ENCODE measurements around the gene HNRNPA1L2.

- TF ChIP-seq CTCF (tag by site-specific recombination; IDR thresholded peaks at IDR 0.05): no peak
- no peak for TF ChIP-seq ZNF585B (tag by site-specific recombination; IDR thresholded peaks at IDR 0.05)
- TF ChIP-seq ZBTB10 (tag by site-specific recombination; IDR thresholded peaks at IDR 0.05): no peak
- no peak for TF ChIP-seq ZNF416 (tag by site-specific recombination; IDR thresholded peaks at IDR 0.05)
- TF ChIP-seq ZBTB26 (tag by site-specific recombination; optimal IDR thresholded peaks at IDR 0.05): no peak
- TF ChIP-seq ATF2 (tag by site-specific recombination; IDR thresholded peaks at IDR 0.05; ENCODE audit: low read depth): no peak
- TF ChIP-seq ZNF449 (tag by site-specific recombination; IDR thresholded peaks at IDR 0.05): no peak
- no peak for TF ChIP-seq PRDM10 (tag by site-specific recombination; IDR thresholded peaks at IDR 0.05)
These were observed 1.9 kb downstream of the HNRNPA1L2 start for GRCh38 chr13:52644108-52644507.
